Measurements from ENCODE around the gene TNNT2. TPM values are rescaled to one million over a fixed set of nuclear protein-coding genes. Genes with fewer than 3 reads are reported as not detected.

The TNNT2 gene
- total RNA-seq, 1 donor from 2014 or later, result 89.2 TPM

- H3K27me3 ChIP-seq (ENCODE audit: control insufficient read depth in 3 of 3, insufficient read depth in 3 of 3, low read length in 3 of 3), result peaks cover 2 to 9% (median 7%) of the 10 kb centered on the region in 3 donors
- no peaks in the 10 kb centered on the region for H3K9me3 ChIP-seq (ENCODE audit: control insufficient read depth in 3 of 3, low read length in 3 of 3)
- peaks cover 3 to 23% (median 5%) of the 10 kb centered on the region in 3 donors for H3K4me1 ChIP-seq (ENCODE audit: control insufficient read depth in 3 of 3, insufficient read depth in 3 of 3, low read length in 3 of 3)
- H3K4me3 ChIP-seq (ENCODE audit: low read length in 3 of 3), result no peak overlapping the region
- no peak overlapping the region for H3K9ac ChIP-seq (ENCODE audit: low read depth in 1 of 3, low read length in 3 of 3)
- no peak overlapping the region for H3K27ac ChIP-seq (ENCODE audit: low read depth, low read length)
- H3K36me3 ChIP-seq (ENCODE audit: control insufficient read depth in 3 of 3, insufficient read depth in 3 of 3, low read length in 3 of 3), result no peaks in the 10 kb centered on the region
Measured at GRCh38 chr1:201371792-201372191, 5.7 kb downstream of the TNNT2 start.

GRCh38 chr1:201371276-201371675 is 6.2 kb downstream of the TNNT2 start:
- Histone ChIP-seq H3K27ac (ENCODE audit: low read depth, low read length) (no peak overlapping the region), H3K4me1 (ENCODE audit: control insufficient read depth in 3 of 3, insufficient read depth in 3 of 3, low read length in 3 of 3) (peaks cover 3 to 23% (median 5%) of the 10 kb centered on the region in 3 donors), H3K9me3 (ENCODE audit: control insufficient read depth in 3 of 3, low read length in 3 of 3) (no peaks in the 10 kb centered on the region), H3K4me3 (ENCODE audit: low read length in 3 of 3) (no peak overlapping the region), H3K9ac (ENCODE audit: low read depth in 1 of 3, low read length in 3 of 3) (no peak overlapping the region), H3K27me3 (ENCODE audit: control insufficient read depth in 3 of 3, insufficient read depth in 3 of 3, low read length in 3 of 3) (peaks cover 2 to 7% (median 7%) of the 10 kb centered on the region in 3 donors), H3K36me3 (ENCODE audit: control insufficient read depth in 3 of 3, insufficient read depth in 3 of 3, low read length in 3 of 3) (no peaks in the 10 kb centered on the region)

GRCh38 chr1:201370500-201370899 is 7.0 kb downstream of the TNNT2 start:
- H3K36me3 ChIP-seq (ENCODE audit: control insufficient read depth in 3 of 3, insufficient read depth in 3 of 3, low read length in 3 of 3), result no peaks in the 10 kb centered on the region
- no peak overlapping the region for H3K4me3 ChIP-seq (ENCODE audit: low read length in 3 of 3)
- H3K9ac ChIP-seq (ENCODE audit: low read depth in 1 of 3, low read length in 3 of 3), result no peak overlapping the region
- no peak overlapping the region for H3K27ac ChIP-seq (ENCODE audit: low read depth, low read length)
- no peaks in the 10 kb centered on the region for H3K9me3 ChIP-seq (ENCODE audit: control insufficient read depth in 3 of 3, low read length in 3 of 3)
- peaks cover 0 to 15% (median under 1%) of the 10 kb centered on the region in 3 donors for H3K4me1 ChIP-seq (ENCODE audit: control insufficient read depth in 3 of 3, insufficient read depth in 3 of 3, low read length in 3 of 3)
- H3K27me3 ChIP-seq (ENCODE audit: control insufficient read depth in 3 of 3, insufficient read depth in 3 of 3, low read length in 3 of 3), result peaks cover 2 to 7% (median 7%) of the 10 kb centered on the region in 3 donors

GRCh38 chr1:201369209-201369608 is 8.3 kb downstream of the TNNT2 start:
- H3K4me3 ChIP-seq (ENCODE audit: low read length in 3 of 3), result no peak overlapping the region
- no peaks in the 10 kb centered on the region for H3K9me3 ChIP-seq (ENCODE audit: control insufficient read depth in 3 of 3, low read length in 3 of 3)
- no peak overlapping the region for H3K9ac ChIP-seq (ENCODE audit: low read depth in 1 of 3, low read length in 3 of 3)
- no peaks in the 10 kb centered on the region for H3K36me3 ChIP-seq (ENCODE audit: control insufficient read depth in 3 of 3, insufficient read depth in 3 of 3, low read length in 3 of 3)
- no peak overlapping the region for H3K27ac ChIP-seq (ENCODE audit: low read depth, low read length)
- H3K27me3 ChIP-seq (ENCODE audit: control insufficient read depth in 3 of 3, insufficient read depth in 3 of 3, low read length in 3 of 3), result peaks cover 2 to 7% (median 3%) of the 10 kb centered on the region in 3 donors
- H3K4me1 ChIP-seq (ENCODE audit: control insufficient read depth in 3 of 3, insufficient read depth in 3 of 3, low read length in 3 of 3), result peaks cover 0 to 4% (median 0%) of the 10 kb centered on the region in 3 donors

GRCh38 chr1:201366696-201367095 is 10.8 kb downstream of the TNNT2 start:
- H3K9me3 ChIP-seq (ENCODE audit: control insufficient read depth in 3 of 3, low read length in 3 of 3), result no peaks in the 10 kb centered on the region
- no peaks in the 10 kb centered on the region for H3K36me3 ChIP-seq (ENCODE audit: control insufficient read depth in 3 of 3, insufficient read depth in 3 of 3, low read length in 3 of 3)
- peaks cover 0 to 4% (median 0%) of the 10 kb centered on the region in 3 donors for H3K4me1 ChIP-seq (ENCODE audit: control insufficient read depth in 3 of 3, insufficient read depth in 3 of 3, low read length in 3 of 3)
- H3K27ac ChIP-seq (ENCODE audit: low read depth, low read length), result no peak overlapping the region
- H3K9ac ChIP-seq (ENCODE audit: low read depth in 1 of 3, low read length in 3 of 3), result no peak overlapping the region
- H3K4me3 ChIP-seq (ENCODE audit: low read length in 3 of 3), result no peak overlapping the region
- peaks cover 2 to 7% (median 3%) of the 10 kb centered on the region in 3 donors for H3K27me3 ChIP-seq (ENCODE audit: control insufficient read depth in 3 of 3, insufficient read depth in 3 of 3, low read length in 3 of 3)

GRCh38 chr1:201365251-201365650 is 12.2 kb downstream of the TNNT2 start:
- H3K9me3 ChIP-seq (ENCODE audit: control insufficient read depth in 3 of 3, low read length in 3 of 3), result no peaks in the 10 kb centered on the region
- H3K9ac ChIP-seq (ENCODE audit: low read depth in 1 of 3, low read length in 3 of 3), result no peak overlapping the region
- H3K4me1 ChIP-seq (ENCODE audit: control insufficient read depth in 3 of 3, insufficient read depth in 3 of 3, low read length in 3 of 3), result peaks cover 0 to 4% (median 0%) of the 10 kb centered on the region in 3 donors
- H3K27me3 ChIP-seq (ENCODE audit: control insufficient read depth in 3 of 3, insufficient read depth in 3 of 3, low read length in 3 of 3), result peaks cover 2 to 7% (median 3%) of the 10 kb centered on the region in 3 donors
- no peak overlapping the region for H3K27ac ChIP-seq (ENCODE audit: low read depth, low read length)
- H3K36me3 ChIP-seq (ENCODE audit: control insufficient read depth in 3 of 3, insufficient read depth in 3 of 3, low read length in 3 of 3), result no peaks in the 10 kb centered on the region
- no peak overlapping the region for H3K4me3 ChIP-seq (ENCODE audit: low read length in 3 of 3)

- Histone ChIP-seq H3K27ac (ENCODE audit: low read depth, low read length) (no peak overlapping the region), H3K9me3 (ENCODE audit: control insufficient read depth in 3 of 3, low read length in 3 of 3) (no peaks in the 10 kb centered on the region), H3K36me3 (ENCODE audit: control insufficient read depth in 3 of 3, insufficient read depth in 3 of 3, low read length in 3 of 3) (no peaks in the 10 kb centered on the region), H3K4me3 (ENCODE audit: low read length in 3 of 3) (no peak overlapping the region), H3K4me1 (ENCODE audit: control insufficient read depth in 3 of 3, insufficient read depth in 3 of 3, low read length in 3 of 3) (peaks cover 0 to 4% (median 0%) of the 10 kb centered on the region in 3 donors), H3K9ac (ENCODE audit: low read depth in 1 of 3, low read length in 3 of 3) (no peak overlapping the region), H3K27me3 (ENCODE audit: control insufficient read depth in 3 of 3, insufficient read depth in 3 of 3, low read length in 3 of 3) (peaks cover 2 to 7% (median 3%) of the 10 kb centered on the region in 3 donors)
Measured at GRCh38 chr1:201364808-201365105, 12.7 kb downstream of the TNNT2 start.

- Histone ChIP-seq H3K36me3 (ENCODE audit: control insufficient read depth in 3 of 3, insufficient read depth in 3 of 3, low read length in 3 of 3) (no peaks in the 10 kb centered on the region), H3K27ac (ENCODE audit: low read depth, low read length) (no peak overlapping the region), H3K9ac (ENCODE audit: low read depth in 1 of 3, low read length in 3 of 3) (no peak overlapping the region), H3K9me3 (ENCODE audit: control insufficient read depth in 3 of 3, low read length in 3 of 3) (no peaks in the 10 kb centered on the region), H3K27me3 (ENCODE audit: control insufficient read depth in 3 of 3, insufficient read depth in 3 of 3, low read length in 3 of 3) (peaks cover 0 to 3% (median 2%) of the 10 kb centered on the region in 3 donors), H3K4me1 (ENCODE audit: control insufficient read depth in 3 of 3, insufficient read depth in 3 of 3, low read length in 3 of 3) (peaks cover 0 to 2% (median 0%) of the 10 kb centered on the region in 3 donors), H3K4me3 (ENCODE audit: low read length in 3 of 3) (no peak overlapping the region)
Measured at GRCh38 chr1:201363467-201363866, 14.0 kb downstream of the TNNT2 start.

GRCh38 chr1:201362906-201363305 is 14.6 kb downstream of the TNNT2 start:
- H3K27me3 ChIP-seq (ENCODE audit: control insufficient read depth in 3 of 3, insufficient read depth in 3 of 3, low read length in 3 of 3), result peaks cover 0 to 2% (median 0%) of the 10 kb centered on the region in 3 donors
- no peak overlapping the region for H3K9ac ChIP-seq (ENCODE audit: low read depth in 1 of 3, low read length in 3 of 3)
- no peak overlapping the region for H3K4me3 ChIP-seq (ENCODE audit: low read length in 3 of 3)
- no peaks in the 10 kb centered on the region for H3K9me3 ChIP-seq (ENCODE audit: control insufficient read depth in 3 of 3, low read length in 3 of 3)
- H3K36me3 ChIP-seq (ENCODE audit: control insufficient read depth in 3 of 3, insufficient read depth in 3 of 3, low read length in 3 of 3), result no peaks in the 10 kb centered on the region
- peaks cover 0 to 2% (median 0%) of the 10 kb centered on the region in 3 donors for H3K4me1 ChIP-seq (ENCODE audit: control insufficient read depth in 3 of 3, insufficient read depth in 3 of 3, low read length in 3 of 3)
- H3K27ac ChIP-seq (ENCODE audit: low read depth, low read length), result no peak overlapping the region

- H3K9me3 ChIP-seq (ENCODE audit: control insufficient read depth in 3 of 3, low read length in 3 of 3), result no peaks in the 10 kb centered on the region
- H3K27me3 ChIP-seq (ENCODE audit: control insufficient read depth in 3 of 3, insufficient read depth in 3 of 3, low read length in 3 of 3), result no peaks in the 10 kb centered on the region
- peak overlapping the region in 1 of 3 donors; percentile 16 for H3K9ac ChIP-seq (ENCODE audit: low read depth in 1 of 3, low read length in 3 of 3)
- H3K4me3 ChIP-seq (ENCODE audit: low read length in 3 of 3), result no peak overlapping the region
- H3K36me3 ChIP-seq (ENCODE audit: control insufficient read depth in 3 of 3, insufficient read depth in 3 of 3, low read length in 3 of 3), result no peaks in the 10 kb centered on the region
- H3K27ac ChIP-seq (ENCODE audit: low read depth, low read length), result no peak overlapping the region
- H3K4me1 ChIP-seq (ENCODE audit: control insufficient read depth in 3 of 3, insufficient read depth in 3 of 3, low read length in 3 of 3), result peaks cover 0 to 2% (median 0%) of the 10 kb centered on the region in 3 donors
Measured at GRCh38 chr1:201361652-201362504, 15.6 kb downstream of the TNNT2 start.
